Gastrocnemius medialis (tissue), 4 donors: ENCODE measurements around the gene NUP214.

Source experiments
- CTCF ChIP-seq, 5 experiments: fragments of 450-650 bp in 3 of 5; fragments of 200-600 bp in 2 of 5; sonication (generic) in 2 of 5; IDR thresholded peaks in 4 of 5; conservative IDR thresholded peaks in 1 of 5; 1 replicate in 4 of 5; 2 replicates in 1 of 5; pipeline ENCODE4 v1.5.1; 2016 to 2019; ENCODE audit warnings: antibody characterized with exemption in 5 of 5, mild to moderate bottlenecking in 3 of 5, moderate library complexity in 3 of 5
- POLR2A ChIP-seq, 2 donors: fragments of 450-650 bp; IDR thresholded peaks; one replicate each; pipeline ENCODE4 v1.6.1; 2017; ENCODE audit warnings: antibody characterized with exemption in 2 of 2, mild to moderate bottlenecking in 2 of 2, moderate library complexity in 2 of 2

- TF ChIP-seq CTCF (IDR thresholded peaks at IDR 0.05 in 4 of 5, conservative IDR thresholded peaks at IDR 0.05 in 1 of 5) (no peak), POLR2A (IDR thresholded peaks at IDR 0.05) (no peak)
Observed at GRCh38 chr9:131228988-131229387, 103.6 kb downstream of the NUP214 start.
